Lung microvascular endothelial cell (primary cell): ENCODE measurements around the gene STK10. TPM values are rescaled to one million over a fixed set of nuclear protein-coding genes. Genes with fewer than 3 reads are reported as not detected.
A peak's percentile ranks its signal among the peaks of the same experiment; 100 is the strongest.

ENCODE experiments used
- DNase-seq, 2 donors: peaks; one replicate each; pipeline versions ENCODE4 v3.0.0 to v3.0.0-alpha.2; 2010; ENCODE audit warnings: low read depth in 2 of 2
- total RNA-seq: library from RNA; depleted of rRNA; stranded (reverse); fragments of >200 nt; gene quantifications from 2 replicates; pipeline ENCODE4 v1.2.1, GENCODE V29; 2014

Gene STK10
- total RNA-seq, 1 donor from 2014 or later: 30.0 TPM

DNA sequence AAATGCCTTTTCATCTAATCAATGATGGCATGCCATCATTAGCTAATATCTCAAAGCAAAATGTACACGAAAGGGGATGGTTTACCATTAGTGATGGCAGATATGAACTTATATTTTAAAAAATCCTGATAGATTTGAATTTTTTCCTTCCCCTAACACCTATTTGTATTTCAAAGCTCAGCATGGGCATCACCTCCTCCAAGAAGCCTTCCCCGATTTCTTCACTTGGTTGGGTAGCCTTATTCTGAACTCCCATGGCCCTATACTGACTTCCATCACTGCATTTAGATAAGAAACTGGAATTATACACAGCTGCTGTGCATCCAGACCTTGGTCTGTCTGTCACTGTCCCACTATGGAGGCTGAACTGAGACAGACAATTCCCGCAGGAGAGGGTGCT lies 132.0 kb downstream of the STK10 start:
- DNase-seq: no peak

DNA sequence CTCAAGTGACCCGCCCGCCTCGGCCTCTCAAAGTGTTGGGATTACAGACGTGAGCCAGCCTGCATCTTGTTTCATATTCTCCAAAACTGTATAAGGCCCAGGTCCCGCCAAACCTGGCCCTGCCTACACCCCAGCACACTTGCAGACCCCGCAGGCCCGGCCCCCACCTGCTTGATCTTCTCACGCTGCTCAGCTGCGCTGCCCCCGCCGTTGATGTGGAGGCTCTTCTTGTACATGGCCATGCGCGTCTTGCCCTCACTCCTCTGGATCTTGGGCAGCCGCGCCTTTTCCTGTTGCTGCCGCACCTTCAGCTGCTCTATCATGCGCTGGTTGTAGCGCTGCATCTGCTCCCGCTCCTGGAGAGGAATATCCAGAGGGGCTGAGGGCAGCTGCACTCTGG lies 132.6 kb downstream of the STK10 start:
- no peak for DNase-seq

DNA sequence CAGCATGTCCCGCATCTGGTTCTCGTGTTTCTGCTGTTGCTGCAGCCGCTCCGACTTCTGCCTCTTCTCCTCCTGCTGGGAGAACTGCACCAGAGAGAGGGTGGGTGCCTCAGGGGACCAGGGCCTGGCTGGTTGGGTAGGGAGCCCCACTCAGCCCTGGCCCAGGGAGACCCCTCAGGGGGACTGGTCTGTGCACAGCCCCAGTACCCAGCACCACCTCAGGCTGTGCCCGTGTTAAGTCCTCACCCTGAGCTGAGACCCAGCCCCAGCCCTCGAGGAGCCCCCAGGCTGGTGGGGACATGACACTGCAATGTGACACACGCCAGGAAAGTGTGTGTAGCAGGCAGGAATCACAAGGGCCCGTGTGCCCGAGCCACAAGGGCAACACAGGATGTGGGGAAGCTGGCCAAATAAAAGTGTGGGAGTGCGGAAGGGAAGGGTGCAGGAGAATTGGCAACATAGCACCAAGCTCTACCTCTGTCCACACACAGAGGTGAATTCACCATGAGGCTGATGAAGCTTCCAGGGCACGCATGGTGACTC lies 133.3 kb downstream of the STK10 start:
- no peak for DNase-seq

DNA sequence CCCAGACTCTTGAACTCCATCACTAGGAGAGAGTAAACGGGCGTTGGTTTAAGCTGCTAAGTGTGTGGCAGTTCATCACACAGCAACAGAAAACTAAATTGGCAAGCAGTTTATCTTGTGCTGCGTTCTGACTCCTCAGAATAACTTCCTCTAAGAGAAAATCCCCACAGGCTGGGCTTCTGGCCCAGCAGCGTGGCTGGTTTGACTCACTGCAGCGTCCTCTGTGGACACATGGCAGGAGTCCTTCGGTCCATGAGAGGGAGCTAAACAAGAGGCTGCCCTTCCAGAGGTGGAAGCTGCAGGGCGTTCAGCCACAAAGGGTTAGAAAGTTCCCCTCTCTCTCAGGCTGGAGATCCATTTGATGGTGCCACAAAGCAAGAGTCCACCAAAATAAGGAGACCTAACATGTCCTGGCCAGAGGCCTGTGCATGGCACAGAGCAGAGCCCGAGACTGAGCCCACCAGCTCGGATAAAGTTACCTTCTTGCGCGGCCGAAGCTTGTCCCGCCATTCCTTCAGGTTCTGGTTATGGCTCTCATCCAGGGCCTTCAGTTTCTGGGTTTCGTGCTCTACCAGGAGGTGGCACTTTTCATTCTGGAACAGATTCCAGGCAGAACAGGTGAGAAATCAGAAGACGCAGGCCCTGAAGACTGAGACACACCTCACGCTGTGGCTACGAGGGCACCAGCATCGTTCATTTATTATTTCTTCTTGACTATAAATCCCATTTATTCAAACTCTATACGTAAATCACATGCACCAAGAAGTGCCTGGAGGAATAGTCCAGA lies 135.4 kb downstream of the STK10 start:
- peak; percentile 16 to 82 for DNase-seq

DNA sequence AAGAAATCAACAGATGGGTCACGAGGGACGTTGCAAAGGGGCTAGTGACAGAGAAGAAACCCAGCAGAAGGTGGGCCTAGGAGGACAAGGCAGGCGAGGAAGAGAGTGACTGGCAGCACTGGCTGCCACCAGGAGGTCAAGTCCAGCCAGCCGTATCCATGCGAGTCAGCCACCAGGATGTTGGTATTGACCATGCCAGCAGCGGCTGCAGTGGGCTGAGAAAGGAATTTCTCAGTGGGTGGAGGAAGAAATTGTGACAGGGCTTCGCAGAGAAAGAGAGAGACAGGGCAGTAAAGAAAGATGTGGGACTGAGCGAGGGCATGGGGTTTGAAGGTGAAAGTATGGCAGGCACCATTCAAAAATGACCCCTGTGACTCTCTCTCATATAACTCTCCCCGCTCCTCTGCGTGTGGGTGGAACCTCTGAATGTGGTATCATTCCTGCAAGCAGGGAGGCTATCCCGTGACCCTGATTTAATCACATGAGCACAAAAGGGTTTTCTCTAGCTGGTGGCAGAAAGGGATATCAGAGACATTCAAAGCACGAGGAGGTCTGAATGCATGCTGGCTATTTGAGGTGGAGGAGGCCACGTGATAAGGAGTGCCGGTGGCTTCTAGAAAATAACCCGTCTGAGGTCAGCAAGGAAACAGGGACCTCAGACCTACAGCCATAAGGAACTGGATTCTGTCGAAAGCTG lies 136.2 kb downstream of the STK10 start:
- no peak for DNase-seq

DNA sequence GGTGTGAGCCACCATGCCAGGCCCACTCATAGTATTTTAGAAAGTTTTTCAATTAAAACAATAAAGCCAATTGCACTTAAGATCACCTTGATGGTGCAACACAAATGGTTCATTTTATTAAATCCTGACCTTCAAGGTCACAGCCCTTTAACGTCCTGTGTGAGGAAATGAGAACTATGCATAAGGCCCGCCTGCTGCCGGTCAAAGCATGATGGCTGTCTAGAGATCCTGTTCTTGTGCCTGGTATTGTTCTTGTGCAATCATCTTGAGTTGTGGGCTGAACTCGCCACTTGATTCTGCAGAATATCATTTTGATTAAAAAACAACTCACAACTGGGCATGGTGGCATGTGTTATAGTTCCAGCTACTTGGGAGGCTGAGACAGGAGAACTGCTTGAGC lies 137.9 kb downstream of the STK10 start:
- no peak for DNase-seq

DNA sequence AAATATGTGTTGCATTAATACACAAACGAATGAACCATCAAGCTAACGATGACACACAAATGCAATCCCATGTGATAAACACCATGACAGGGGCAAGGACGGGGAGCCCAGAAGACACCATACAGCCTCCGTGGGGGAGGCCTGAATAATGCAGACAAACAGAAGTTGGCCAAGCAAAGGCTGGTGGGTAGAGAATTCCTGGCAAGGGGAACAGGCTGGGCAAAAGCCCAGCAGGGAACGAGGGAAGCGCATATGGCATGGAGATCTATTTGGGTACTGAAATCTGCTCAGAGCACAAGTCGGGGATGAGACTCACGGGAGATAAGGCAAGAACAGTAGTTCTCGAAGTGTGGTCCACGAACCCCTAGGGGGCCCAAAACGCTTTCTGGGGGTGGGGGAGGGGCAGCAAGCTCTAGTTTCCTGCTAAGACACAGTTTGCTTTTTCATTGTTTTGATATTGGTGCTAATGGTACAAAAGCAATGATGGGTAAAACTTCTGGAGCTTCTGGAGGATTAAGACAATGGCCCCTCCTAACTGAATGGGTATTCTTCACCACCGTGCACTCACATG lies 138.7 kb downstream of the STK10 start:
- DNase-seq: no peak

DNA sequence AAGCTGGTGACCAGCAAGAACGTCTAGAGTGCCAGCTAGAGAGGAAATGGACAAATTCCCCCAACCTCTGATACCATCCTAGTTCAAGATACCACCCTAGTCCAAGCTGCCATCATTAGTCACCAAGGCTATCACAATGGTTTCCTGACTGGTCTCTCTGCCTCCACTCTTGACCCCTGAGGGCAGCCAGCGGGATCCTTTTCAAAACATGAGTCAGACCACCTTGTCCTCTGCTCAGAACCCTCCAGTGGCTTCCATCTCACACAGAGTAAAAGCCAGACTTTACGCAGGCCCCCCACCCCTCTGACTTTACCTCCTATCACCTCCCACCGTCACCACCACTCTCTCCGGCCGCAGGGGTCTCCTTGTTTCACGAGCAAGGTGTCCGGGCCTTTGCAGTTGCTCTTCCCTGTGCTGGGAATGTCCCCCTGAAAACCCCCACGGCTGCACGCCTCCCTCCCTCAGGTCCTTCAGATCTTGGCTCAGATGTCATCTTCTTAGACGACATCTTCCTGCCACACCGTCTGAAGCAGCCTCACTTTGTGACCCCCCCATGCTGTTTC lies 139.4 kb downstream of the STK10 start:
- peak in 1 of 2 donors; percentile 60 for DNase-seq

DNA sequence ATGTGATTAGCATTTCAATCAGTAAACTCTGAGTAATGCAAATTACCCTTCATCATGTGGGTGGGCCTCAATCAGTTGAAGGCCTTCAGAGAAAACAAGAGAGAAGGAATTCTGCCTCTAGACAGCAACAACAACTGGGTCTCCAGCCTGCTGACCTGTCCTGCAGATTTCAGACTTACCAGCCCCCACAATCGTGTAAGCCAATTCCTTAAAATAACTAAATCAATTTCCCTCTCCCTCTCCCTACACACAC lies 139.9 kb downstream of the STK10 start:
- no peak for DNase-seq

DNA sequence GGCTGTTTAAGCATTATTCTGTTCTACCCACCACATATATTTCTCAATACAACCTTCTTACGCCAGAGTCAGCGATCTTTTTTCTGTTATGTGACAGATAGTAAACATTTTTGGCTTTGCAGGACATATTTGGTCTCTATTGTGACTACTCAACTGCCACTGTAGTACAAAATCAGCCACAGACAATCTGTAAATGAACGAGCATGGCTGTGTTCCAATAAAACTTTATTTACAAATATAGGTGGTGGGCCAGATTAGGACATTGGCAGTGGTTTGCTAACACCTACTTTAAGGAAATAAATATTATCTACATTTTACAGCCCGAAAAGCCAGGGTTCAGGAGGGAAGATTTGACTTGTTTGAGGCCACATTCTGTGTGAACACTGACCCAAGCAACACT lies 141.4 kb downstream of the STK10 start:
- DNase-seq: no peak

DNA sequence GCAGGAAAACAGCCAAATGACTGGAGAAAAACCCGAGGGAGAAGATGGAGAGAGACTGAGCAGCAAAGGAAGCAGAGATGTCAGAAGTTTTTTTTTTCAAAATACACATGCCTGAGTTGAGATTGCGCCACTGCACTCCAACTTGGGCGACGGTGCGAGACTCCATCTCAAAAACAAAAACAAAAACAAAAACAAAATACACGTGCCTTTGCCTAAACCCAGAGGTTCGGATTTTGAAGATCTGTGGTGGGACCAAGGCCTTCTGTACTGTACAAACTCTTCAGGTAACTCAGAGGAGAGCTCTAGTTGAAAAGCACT lies 142.8 kb downstream of the STK10 start:
- no peak for DNase-seq

DNA sequence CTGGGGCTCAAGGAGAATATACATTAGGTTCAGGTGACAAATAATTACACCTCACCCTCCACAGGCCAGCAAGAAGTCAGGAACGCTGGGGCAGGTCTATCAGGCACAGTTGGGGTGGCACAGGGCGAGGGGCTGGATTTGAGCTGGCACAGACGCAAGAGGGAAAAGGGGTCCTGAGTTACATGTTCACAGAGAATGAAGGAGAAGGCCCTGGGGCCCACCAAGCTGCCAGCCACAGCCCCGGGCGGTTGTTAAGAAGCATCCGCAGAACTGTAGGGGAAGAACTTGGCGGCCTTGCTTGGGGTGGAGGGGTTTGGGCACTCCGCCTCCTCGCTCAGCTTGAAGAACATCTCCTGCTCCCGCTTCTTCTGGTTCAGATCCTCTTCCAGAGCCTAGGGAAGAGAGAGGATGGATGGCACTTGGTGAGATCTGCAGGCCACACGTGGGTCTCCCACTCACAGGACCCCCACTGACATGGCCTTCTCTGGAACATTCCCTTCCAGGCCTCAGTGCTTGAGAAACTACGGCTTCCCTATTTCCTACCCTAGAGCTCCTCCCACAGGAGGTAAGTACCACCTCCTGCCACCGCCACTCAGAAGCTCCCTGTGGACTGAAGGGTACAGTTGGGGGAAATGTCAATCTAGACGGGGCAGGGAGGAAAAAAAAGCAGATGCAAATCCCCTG lies 143.3 kb downstream of the STK10 start:
- DNase-seq: no peak

DNA sequence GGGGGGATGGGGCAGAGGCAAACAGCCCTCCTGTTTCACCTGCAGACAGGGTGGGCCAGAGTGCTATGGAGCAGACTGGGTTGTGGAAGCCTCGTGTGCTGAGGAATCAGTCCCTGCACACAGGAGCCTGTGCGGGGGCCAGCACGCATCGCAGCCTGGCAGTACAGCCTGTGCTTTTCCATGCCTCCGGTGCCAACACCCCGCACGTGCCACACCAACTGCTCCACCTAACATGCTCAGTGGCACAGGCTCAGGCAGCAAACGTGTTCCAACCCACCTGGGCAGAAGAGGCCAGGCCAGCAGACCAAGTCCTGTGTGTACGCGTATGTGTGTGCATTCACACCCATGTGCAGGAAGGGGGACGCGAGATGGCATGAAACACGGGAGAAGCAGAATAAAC lies 144.2 kb downstream of the STK10 start:
- DNase-seq: no peak

DNA sequence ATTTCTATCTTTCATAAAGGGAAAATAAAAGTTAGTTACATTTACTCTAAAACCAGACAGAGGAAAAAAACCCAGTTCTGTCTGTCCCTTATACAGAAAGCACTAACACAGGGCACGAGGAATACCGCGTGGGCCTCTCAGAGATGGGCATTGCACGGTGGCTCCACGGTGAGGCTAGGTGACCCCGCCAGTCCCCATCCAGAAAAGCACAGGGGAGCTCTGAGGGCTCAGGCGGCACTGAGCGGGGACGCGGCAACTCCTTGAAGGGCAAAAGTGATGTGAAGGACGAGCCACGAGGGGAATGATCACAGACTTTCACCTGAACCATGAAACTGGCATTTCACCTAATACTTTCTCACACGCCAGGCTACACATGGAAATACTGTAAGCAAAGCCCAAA lies 145.8 kb downstream of the STK10 start:
- DNase-seq: no peak

DNA sequence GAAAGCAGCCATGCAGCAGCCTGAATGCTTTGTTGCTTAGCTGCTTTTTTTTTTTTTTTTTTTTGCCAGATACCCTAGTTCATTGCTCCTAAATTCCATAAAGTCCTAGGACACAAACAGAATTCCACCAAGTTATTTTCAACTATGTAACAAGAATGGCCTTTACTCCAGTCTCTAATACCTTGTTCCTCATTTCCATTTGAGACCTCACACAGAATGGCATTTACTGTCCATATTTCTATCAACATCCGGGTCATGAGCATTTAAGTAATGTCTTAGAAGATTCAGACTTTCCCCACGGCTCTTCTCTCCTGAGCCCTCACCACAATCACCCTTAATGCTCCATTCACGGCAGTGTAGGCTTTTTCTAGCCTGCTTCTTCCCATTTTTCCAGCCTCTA lies 149.9 kb downstream of the STK10 start:
- DNase-seq: no peak

DNA sequence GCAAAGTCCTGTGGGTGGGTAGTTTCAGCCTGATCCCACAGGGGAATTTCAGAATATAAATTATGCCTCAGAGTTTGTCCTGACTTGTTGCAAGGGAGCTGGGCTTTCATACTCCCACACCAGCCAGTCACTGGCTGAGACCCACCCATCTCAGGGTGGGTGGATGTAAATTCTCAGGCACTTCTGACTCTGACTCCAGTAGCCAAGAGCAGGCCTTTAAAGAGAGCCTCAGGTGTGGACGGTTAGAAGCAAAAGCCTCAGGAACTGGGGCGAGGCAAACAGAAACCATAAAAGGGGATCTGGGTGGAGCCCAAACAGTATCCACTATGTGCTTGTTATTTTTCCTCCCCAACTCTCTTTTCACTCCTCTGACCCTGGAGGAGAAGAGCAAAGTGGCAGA lies 153.0 kb downstream of the STK10 start:
- no peak for DNase-seq

DNA sequence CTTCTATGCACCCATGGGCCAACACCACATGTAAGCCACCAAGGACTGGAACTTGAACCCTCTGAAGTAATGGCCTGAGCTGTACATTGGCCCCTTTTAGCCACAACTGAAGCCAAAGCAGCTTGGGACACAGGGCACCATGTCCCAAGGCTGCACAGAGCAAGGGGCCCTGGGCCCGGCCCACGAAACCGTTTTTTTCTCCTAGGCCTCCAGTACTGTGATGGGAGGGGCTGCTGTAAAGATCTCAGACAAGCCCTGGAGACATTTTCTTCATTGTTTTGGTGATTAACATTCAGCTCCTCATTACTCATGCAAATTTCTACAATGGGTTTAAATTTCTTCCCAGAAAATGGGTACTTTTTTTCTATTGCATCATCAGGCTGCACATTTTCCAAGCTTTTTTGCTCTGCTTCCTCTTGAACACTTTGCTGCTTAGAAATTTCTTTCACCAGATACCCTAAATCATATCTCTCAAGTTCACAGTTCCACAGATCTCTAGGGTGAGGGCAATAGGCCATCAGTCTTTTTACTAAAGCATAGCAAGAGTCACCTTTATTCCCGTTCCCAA lies 156.0 kb downstream of the STK10 start:
- DNase-seq: no peak

DNA sequence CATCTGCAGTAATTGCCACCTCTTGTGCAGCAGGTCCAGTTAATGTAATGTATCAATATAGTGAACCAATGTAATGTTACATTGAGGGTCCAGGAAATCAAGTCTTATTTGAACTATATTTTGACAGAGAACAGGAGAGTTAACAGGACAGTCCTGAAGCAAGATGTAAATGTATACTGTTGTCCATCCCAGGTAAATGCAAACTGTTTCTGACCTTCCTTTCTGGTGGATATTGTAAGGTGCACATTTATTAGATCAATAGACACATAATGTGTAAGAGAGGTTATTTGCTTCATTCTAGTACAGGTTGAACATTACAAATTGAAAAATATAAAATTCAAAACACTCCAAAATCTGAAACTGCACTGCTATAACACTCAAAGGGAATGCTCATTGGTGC lies 158.1 kb downstream of the STK10 start:
- DNase-seq: no peak

DNA sequence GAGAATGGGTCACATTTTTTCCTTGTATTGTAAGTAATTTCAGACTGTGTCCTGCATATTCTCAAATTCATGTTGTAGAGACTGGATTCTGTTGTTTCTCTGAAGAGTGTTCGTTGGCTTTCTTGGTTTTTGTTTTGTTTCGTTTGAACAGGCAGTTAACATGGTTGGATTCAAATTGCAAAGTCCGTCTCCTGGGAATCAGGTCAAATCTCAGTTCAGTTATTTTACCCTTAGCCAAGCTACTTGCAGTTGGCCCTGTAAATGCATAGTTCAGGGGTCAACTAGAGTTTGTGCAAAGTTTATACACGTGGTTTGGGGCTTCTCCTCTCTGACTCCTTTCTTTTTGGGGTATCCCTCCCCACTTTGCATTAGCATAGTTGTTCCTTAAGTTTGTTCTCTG lies 159.9 kb downstream of the STK10 start:
- DNase-seq: no peak

DNA sequence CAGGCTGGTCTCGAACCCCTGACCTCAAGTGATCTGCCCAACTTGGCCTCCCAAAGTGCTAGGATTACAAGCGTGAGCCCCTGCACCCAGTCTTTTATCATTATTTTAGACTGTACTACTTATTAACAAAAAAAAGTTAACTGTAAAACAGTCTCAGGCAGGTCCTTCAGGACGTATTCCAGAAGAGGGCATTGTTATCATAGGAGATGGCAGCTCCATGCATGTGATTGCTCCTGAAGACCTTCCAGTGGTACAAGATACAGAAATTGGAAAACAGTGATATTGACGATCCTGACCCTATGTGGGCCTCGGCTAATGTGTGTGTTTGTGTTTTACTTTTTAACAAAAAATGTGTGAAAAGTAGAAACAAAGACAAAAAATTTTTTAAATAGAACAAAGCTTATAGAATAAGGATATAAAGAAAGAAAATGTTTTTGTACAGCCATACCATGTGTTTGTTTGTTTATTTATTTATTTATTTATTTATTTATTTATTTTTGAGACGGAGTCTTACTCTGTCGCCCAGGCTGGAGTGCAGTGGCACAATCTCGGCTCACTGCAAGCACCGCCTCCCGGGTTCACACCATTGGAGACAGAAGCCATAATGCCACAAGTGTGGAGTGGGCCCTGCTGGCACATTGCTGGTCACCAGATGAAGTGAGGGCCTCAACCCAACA lies 167.8 kb downstream of the STK10 start:
- DNase-seq: peak; percentile 31 to 50

DNA sequence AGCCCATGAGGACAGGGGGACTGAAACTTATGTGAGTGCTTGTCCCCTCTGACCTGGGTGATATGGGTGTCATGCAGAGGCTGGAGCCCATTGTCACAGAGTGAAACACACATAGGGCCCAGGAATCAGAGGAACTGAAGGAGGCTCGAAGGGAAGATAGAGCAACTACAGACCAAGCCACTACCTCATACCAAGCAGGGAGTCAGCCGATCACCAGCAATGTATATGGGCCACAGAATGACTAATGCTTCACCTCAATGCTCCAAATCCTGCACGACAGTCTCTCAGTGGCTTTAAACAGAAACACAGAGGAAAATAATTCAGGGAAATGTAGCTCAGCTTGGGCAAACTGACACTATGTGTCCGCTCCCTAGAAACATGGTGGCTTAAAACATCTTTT lies 172.7 kb downstream of the STK10 start:
- DNase-seq: no peak
